ENCODE measurements around the gene NUDT21. TPM values are rescaled to one million over a fixed set of nuclear protein-coding genes. Genes with fewer than 3 reads are reported as not detected.

Gene NUDT21
- total and polyA plus RNA-seq, 7 donors, result 16.9 to 52.4 (median 41.1) TPM

GRCh38 chr16:56488035-56488434 lies 36.9 kb upstream of the NUDT21 start:
- intact Hi-C loops (cut with DNase I), result no loop called here
- no peak for ATAC-seq

DNA sequence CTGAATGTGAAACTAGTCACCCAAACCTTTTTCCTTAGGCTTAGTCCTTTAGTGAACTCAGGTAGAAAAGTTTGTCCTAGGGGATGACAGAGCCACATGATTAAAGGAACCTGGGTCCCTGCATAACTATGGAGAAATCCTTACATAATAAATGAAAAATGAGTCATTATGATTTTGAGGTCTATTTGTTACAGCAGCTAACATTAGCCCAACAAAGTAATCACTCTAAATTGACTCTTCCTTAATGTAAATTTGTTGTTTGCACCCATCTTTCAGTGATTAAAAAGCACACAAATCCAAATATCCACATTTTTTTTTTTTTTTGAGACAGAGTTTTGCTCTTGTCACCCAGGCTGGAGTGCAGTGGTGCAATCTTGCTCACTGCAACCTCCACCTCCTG lies 32.3 kb upstream of the NUDT21 start:
- no peak for ATAC-seq
- H3K36me3 ChIP-seq (ENCODE audit: insufficient read depth in 1 of 2, low read depth in 1 of 2), result peaks cover 7 to 26% of the 10 kb centered on the region in 2 donors
- no peak overlapping the region for H3K27ac ChIP-seq
- no peaks in the 10 kb centered on the region for H3K9me3 ChIP-seq
- peaks cover 34% of the 10 kb centered on the region for H3K4me1 ChIP-seq
- TF ChIP-seq, protein P1, sequence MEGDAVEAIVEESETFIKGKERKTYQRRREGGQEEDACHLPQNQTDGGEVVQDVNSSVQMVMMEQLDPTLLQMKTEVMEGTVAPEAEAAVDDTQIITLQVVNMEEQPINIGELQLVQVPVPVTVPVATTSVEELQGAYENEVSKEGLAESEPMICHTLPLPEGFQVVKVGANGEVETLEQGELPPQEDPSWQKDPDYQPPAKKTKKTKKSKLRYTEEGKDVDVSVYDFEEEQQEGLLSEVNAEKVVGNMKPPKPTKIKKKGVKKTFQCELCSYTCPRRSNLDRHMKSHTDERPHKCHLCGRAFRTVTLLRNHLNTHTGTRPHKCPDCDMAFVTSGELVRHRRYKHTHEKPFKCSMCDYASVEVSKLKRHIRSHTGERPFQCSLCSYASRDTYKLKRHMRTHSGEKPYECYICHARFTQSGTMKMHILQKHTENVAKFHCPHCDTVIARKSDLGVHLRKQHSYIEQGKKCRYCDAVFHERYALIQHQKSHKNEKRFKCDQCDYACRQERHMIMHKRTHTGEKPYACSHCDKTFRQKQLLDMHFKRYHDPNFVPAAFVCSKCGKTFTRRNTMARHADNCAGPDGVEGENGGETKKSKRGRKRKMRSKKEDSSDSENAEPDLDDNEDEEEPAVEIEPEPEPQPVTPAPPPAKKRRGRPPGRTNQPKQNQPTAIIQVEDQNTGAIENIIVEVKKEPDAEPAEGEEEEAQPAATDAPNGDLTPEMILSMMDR (IDR thresholded peaks at IDR 0.05), result no peak
- no peak for DNase-seq
- no peaks in the 10 kb centered on the region for H3K27me3 ChIP-seq (ENCODE audit: insufficient read depth in 3 of 3, low read length in 2 of 3)
- H3K4me3 ChIP-seq, result no peak overlapping the region
- intact Hi-C loops (cut with DNase I), result no loop called here

More at GRCh38 chr16:56488035-56488434, 36.9 kb upstream of the NUDT21 start:
- WGBS, 3 donors, result 59 to 65% (median 59%) methylated on average over 5 of the region's 5 CpGs
- Histone ChIP-seq H3K27ac (no peak overlapping the region), H3K4me1 (no peaks in the 10 kb centered on the region), H3K4me3 (no peak overlapping the region), H3K9me3 (no peaks in the 10 kb centered on the region), H3K36me3 (ENCODE audit: insufficient read depth in 1 of 2, low read depth in 1 of 2) (peaks cover 4 to 31% of the 10 kb centered on the region in 2 donors), H3K27me3 (ENCODE audit: insufficient read depth in 3 of 3, low read length in 2 of 3) (no peaks in the 10 kb centered on the region)
- TF ChIP-seq, protein P1 (IDR thresholded peaks at IDR 0.05), result no peak
- DNase-seq, result no peak

DNA sequence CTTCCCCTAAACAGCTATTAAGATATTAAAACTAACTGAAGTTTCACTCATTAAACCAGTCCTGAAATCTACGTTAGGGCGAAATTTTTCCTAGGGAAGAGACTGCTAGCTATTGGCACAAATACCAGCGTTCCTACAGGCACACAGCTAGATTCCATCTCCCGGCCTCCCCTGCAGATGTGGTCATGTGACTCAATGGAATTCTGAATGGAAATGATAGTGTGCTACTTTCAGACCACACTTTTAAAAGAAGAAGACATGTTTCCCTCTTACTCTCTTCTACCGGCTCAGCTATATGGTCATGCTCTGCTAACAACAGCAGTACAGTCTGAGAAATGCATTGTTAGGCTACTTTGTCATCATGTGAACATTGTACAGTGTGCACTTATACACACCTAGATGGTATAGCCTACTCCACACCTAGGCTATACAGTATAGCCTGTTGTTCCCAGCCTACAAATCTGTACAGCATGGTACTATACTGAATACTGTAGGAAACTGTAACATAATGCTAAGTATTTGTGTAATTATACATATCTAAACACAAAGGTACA lies 31.6 kb upstream of the NUDT21 start:
- H3K4me1 ChIP-seq, result peaks cover 36% of the 10 kb centered on the region
- H3K4me3 ChIP-seq, result no peak overlapping the region
- 79 to 85% (median 81%) methylated on average over 5 of the region's 5 CpGs for WGBS, 3 donors
- intact Hi-C loops (cut with DNase I), result no loop called here
- ATAC-seq (no peak), DNase-seq (no peak)
- peak overlapping the region; percentile 83 for H3K27ac ChIP-seq
- no peaks in the 10 kb centered on the region for H3K9me3 ChIP-seq
- TF ChIP-seq, protein P1 (IDR thresholded peaks at IDR 0.05), result no peak
- H3K36me3 ChIP-seq (ENCODE audit: insufficient read depth in 1 of 2, low read depth in 1 of 2), result peaks cover 10 to 33% of the 10 kb centered on the region in 2 donors
- no peaks in the 10 kb centered on the region for H3K27me3 ChIP-seq (ENCODE audit: insufficient read depth in 3 of 3, low read length in 2 of 3)

GRCh38 chr16:56481468-56482122 lies 30.5 kb upstream of the NUDT21 start:
- peak overlapping the region; percentile 83 for H3K27ac ChIP-seq
- H3K36me3 ChIP-seq (ENCODE audit: insufficient read depth in 1 of 2, low read depth in 1 of 2), result peaks cover 10 to 44% of the 10 kb centered on the region in 2 donors
- TF ChIP-seq, protein P1 (IDR thresholded peaks at IDR 0.05), result no peak
- no peaks in the 10 kb centered on the region for H3K27me3 ChIP-seq (ENCODE audit: insufficient read depth in 3 of 3, low read length in 2 of 3)
- ATAC-seq (peak; percentile 87 to 92 (median 90)), DNase-seq (peak; percentile 21 to 73)
- no peaks in the 10 kb centered on the region for H3K9me3 ChIP-seq
- intact Hi-C loops (cut with DNase I), result no loop called here
- no peak overlapping the region for H3K4me3 ChIP-seq
- WGBS, 3 donors, result 39 to 55% (median 39%) methylated on average over 2 of the region's 2 CpGs
- H3K4me1 ChIP-seq, result peaks cover 36% of the 10 kb centered on the region

All from psoas muscle (tissue), 8 donors.